Activated naive CD4-positive, alpha-beta T cell treated with anti-CD3 and anti-CD28 coated beads, Interleukin-2, amount 50 U/mL, for 16 hours (primary cell): ENCODE measurements around the gene RNF181.
A peak's percentile ranks its signal among the peaks of the same experiment; 100 is the strongest.
"Not testable (repeated sequence)": the region's sequence is repeated elsewhere in the genome, so short reads cannot be mapped to it uniquely, and the experiment has no call there.

Source experiments
- DNase-seq: peaks from one replicate; pipeline ENCODE4 v3.0.0-alpha.2; 2020

RNF181 gene, protein sequence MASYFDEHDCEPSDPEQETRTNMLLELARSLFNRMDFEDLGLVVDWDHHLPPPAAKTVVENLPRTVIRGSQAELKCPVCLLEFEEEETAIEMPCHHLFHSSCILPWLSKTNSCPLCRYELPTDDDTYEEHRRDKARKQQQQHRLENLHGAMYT

DNA sequence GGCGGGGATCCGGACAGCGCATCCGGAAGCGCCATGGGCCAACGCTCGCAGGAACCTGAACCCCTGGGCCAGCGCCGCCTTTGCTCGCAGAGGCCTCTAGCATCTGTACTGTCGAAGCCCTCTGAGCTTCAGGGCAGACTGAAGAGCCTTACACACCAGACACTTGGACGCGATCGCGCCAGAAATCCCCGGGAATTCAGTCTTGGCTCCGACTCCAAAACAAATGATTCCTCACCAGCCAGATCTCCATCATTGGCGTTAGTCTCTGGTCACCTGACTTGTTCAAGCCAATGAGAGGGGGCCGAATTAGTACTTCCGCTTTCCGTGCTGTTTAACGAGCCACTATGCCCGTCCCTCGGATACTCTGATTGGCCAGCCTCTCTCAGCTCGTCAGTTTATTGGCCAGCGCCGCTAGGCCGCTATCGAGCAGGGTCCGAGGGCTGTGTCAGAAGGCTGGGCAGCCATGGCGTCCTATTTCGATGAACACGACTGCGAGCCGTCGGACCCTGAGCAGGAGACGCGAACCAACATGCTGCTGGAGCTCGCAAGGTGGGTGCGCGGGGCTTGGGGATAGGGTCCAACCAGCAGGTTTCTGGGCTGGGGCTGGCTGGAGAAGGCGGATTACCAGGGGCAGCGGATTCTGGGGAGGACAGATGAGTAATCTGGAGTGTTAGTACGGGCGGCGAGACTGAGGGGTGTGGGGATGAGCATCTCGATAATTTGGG is at the start of gene RNF181:
Gene RNF181 (plus strand): TSS at position 445 of the 725 bp plus-strand sequence. CDS start 19 bp downstream, at position 464.
- DNase-seq = peak; percentile 88

DNA sequence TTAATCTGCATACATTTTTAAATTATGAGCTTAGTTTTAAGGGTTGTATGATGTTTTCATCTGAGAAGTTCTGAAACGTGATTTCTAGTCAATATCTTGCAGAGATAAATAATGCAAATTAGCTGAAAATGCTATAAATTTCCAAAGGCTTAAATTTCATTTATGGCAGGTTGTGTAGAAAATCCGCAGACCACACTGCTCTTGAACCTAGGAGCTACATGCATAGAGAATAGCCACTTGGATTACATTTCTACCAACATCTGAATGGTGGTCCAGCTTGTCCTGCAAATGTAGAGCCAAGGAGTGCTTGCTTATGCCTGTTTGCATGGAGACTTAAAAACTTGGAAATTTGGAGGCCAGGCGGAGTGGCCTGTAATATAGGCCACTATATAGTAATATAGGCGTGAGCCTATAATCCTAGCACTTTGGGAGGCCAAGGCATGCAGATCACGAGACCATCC is 49.7 kb upstream of the RNF181 start:
- DNase-seq = no peak

DNA sequence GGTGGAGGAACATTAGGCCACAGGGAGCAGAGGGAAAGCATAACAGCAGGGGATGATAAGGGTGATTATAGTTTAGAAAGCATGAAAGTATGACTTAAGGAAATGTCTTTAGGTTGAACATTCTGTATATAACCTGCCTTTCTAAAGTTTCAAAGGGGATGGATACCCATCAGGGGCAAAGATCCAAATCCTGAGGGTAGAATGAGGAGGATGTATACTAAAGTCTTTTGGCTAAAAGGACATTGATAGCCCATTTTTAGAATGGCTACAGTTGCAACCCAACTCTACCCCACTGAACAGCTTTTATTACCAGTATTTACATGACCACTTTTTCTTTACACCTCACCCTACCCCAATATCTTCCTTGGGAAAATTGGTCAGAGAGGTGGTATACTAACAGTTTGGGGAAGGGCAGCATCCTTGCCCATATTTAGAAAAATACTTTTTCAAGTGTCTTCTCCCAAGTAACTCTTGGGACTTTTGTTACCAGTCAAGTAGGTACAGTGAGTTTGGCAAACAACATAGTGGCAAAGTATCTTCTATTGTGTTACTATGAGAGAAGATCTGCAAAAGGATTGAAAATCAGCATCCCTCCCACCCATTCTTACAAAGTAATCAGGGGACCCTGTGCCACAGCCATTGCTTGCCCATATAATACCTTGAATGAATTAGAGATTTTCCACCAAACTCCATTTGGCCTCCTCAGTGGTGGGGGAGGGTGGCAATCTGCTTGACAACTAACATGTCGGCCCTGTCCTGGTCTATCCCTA is 48.3 kb upstream of the RNF181 start:
- no peak for DNase-seq

DNA sequence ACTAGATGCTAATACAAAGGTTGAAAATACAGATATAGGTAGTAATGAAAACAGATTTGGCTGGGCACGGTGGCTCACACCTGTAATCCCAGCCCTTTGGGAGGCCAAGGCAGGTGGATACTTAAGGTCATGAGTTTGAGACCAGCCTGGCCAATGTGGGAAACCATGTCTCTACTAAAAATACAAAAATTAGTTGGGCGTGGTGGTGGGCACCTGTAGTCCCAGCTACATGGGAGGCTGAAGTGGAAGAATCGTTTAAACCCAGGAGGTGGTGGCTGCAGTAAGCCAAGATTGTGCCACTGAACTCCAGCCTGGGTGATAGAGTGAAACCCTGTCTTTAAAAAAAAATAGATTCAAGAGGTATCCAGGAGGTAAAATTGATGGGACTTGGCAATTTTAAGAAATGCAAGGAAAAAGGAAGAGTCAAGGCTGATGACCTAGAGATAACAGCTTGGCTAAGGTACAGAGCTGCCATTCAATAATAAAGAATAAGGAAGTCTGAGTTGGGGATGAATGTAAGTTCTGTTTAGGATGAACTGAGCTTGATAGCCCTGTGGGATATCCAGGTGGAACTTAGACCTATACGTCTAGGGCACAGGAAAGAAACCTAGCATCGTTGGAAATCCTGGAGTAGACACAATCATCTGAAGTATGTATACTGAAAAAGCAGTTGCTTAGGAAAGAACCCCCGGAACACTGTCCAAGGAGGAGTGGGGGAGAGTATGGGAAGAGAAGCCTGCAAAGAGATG is 47.5 kb upstream of the RNF181 start:
- no peak for DNase-seq

DNA sequence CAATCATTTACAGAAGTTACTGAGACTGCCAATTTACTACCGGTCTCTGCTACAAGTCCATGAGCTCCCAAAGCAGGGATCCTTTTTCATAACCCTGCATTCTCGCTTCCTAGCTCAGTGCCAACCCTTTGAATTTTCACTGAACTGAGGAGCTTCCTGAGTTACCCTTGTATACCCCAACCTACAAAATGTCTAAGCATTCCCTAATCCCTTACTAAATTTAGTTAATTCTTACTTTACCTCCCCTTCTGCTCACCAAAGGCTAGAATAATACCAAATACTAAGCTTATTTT is 47.0 kb upstream of the RNF181 start:
- no peak for DNase-seq

DNA sequence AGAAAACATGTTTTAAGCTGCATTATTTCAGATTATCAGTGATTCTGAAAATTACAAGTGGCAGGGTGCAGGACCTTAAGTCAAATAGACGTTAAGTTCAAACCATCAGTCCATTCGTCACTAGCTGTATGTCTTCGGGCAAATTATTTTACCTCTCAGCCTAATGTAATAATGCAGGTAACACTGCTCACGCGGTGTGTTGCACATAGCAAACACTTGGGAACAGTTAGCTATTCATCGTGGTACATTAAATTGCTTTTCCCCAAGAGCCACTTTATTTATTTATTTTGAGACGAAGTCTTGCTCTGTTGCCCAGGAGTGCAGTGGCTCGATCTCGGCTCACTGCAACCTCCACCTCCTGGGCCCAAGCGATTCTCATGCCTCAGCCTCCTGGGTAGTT is 46.5 kb upstream of the RNF181 start:
- no peak for DNase-seq

DNA sequence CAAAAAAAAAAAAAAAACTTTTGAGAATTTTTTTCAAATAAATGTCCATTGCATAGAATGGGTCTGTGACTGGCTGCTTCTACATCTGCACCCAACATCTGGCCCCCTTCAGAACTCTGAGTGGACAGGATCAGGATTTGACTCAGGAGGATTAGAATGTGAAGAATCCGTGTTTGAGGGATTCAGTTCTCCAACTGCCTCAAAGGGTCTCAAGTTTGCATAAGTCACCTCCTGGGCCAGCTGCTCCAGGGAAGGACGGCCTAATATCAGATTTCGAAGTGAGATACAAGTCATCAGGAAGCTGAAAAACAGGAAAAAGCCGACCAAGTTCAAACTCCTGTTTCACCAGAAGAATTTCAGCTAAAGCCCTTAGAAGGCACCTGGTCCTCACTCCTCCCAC is 45.7 kb upstream of the RNF181 start:
- DNase-seq = no peak

DNA sequence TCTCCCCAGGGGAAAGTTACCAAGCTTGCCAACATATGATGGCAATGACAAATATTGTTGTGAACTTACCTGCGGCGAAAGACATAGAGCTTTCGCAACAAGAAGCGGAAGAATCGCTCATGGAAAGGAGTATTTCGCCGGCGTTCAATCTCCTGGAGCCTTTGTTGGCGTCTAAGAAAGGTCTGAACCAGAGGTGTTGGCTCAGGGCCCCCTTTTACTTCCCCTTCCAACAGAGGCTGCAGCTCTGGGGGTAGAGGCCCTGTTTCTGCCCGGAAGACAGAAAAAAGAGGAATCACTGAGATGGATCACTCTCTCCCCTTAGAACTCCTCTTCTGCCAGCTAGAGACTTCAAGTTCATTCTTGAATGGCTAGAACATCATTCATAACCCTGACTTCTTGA is 45.1 kb upstream of the RNF181 start:
- DNase-seq = no peak

DNA sequence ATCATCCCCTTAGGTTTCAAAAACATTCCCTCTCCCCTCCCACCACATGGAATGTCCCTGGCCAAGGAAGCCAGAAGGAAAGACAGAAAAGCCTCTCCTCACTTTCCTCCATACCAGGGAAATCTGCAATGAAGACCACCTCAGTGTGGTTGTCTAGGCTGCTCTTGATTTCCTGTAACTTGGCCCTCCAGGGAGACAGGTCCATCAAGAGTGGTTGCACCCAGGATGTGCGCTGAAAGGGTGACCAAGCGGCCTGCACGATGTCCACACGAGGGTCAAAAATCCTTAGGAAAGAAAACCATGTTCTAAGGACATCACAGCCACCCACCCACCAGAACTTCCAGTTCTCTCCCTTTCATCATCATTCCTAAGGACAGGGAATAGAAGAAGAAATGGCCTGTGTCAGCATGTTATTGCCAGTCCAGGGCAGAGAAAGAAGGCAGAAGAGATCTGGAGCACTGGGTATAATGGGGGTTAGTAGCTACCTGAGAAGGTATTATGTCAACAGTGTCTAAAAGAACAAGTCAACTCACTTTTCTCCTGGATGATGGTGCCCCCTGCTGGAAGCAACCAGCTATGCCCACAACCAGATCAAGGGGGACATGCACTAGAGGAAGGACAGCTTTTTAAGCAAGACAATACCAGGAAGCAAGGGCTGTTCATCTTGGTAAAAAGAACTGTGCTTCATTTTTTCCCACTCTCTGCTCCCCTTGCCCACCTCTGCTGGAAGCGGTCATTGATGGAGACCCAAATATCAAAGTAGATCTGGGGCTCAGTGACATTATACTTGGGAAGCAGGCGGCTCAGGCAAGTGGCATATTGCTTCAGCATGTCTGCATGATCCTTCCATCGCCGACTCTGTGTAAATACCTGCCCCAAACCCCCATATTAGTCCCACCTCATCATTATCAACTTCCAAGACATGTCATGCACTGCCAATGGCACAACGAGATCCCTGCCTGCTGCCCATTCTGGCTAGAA is 43.6 kb upstream of the RNF181 start:
- peak; percentile 85 for DNase-seq

DNA sequence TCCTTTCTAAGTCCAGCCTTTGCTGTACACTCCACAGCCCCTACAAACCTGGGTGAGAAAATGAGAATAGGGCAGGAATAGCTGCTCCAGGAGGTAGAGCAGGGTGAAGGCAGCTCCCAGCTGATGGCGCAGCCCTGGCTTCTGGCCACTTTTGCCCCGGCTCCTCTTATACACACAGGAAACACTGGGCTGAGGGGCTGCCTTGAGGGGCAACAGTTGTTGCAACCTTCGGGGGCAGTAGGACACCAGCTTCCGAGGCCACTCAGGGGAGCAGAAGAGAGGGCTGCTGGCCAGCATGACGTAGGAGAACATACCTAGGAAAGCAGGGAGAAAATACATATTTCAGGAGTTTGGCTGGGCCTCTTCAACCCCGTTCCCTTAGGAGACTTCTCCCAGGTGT is 42.4 kb upstream of the RNF181 start:
- DNase-seq = no peak

DNA sequence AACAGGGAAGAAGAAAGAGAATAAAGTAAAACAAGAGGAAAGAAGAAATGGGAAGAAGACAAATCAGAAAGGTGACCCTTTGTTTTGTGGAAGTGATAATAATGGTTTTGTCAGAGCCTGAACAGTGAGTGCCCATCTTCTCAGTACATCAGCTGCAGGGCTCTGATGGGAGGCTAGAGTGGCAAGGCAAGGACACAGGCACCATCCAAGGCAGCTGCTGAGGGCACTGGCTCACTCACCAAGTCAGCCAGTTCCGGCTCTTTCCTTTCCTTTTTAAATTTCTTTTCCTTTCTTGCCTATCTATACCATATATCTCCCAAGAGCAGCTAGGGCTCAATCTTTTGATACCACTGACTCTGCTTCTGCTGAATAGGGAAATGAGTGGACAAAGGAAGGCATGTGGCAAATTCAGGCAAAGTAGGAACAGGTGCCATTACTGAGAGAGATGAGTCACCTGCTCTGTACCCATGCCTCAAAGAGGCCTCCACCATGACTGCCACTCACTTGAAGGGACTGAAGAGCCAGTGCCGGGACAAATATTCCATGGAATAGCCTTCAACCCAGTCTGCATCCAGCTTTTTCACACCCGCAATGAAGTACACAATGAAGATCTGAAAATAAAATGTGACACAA is 40.4 kb upstream of the RNF181 start:
- DNase-seq = no peak

DNA sequence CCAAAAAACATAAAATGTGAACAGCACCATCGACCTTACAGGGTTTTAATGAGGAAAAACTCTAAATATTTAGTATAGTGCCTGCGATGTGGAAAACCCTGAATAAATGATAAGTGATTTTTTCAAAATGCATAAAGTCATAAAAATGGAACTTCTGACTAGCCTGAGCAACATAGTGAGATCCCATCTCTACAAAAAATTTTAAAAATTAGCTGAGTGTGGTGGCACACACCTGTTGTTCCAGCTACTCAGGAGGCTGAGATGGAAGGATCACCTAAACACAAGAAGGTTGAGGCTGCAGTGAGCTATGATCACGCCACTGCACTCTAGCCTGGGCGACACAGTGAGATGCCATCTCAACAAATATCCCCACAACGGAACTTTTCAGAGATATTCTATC is 38.4 kb upstream of the RNF181 start:
- DNase-seq = no peak

DNA sequence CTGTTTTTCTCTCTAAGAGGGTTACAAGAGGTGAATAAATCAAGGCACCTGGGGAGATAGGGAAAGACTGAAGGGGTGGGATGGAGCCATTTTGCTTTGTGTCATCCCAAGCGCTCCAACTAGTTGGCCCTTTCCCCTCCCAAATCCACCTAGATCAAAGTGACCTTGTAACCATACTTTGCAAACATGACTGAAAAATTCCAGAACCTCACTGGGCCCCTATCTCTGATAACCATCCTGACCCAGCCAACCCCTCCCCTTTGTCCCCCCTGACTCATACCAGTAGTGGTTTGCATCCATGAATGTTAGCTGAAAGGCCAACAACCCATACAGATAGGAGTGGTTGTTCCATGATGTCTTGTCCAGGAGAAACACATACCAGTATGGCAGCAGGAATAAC is 37.4 kb upstream of the RNF181 start:
- no peak for DNase-seq

DNA sequence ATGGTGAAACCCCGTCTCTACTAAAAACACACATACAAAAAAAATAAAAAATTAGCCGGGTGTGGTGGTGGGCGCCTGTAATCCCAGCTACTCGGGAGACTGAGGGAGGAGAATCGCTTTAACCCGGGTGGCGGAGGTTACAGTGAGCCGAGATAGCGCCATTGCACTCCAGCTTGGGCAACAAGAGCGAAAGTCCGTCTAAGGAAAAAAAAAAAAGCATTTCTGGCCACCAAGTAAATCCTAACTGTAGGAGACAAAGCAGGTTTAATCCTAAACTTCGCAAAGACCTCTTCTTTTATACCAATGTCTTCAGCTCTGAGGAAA is 35.2 kb upstream of the RNF181 start:
- not testable (repeated sequence) for DNase-seq

DNA sequence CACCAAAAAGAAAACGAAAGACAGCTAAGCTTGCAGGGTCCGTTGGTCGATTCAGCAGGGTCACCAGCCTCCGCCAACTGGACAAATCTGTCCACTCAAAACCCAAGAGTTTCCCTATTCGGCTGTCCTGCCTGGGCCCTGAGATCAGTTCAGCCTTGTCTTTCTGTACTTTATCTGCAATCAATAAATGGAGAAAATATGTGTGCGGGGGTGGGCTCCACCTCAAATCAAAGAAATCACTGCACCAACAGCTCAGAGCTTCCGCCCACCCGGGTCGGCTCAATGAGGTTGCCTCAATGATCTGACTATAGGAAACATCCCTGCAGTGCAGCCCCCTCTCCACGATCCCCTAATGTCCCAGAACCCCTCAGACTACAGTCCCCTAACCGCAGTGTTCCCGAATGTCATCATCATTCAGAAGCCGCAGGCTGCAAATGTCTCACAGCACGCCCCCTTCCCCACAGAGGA is 34.7 kb upstream of the RNF181 start:
- DNase-seq = peak; percentile 39

DNA sequence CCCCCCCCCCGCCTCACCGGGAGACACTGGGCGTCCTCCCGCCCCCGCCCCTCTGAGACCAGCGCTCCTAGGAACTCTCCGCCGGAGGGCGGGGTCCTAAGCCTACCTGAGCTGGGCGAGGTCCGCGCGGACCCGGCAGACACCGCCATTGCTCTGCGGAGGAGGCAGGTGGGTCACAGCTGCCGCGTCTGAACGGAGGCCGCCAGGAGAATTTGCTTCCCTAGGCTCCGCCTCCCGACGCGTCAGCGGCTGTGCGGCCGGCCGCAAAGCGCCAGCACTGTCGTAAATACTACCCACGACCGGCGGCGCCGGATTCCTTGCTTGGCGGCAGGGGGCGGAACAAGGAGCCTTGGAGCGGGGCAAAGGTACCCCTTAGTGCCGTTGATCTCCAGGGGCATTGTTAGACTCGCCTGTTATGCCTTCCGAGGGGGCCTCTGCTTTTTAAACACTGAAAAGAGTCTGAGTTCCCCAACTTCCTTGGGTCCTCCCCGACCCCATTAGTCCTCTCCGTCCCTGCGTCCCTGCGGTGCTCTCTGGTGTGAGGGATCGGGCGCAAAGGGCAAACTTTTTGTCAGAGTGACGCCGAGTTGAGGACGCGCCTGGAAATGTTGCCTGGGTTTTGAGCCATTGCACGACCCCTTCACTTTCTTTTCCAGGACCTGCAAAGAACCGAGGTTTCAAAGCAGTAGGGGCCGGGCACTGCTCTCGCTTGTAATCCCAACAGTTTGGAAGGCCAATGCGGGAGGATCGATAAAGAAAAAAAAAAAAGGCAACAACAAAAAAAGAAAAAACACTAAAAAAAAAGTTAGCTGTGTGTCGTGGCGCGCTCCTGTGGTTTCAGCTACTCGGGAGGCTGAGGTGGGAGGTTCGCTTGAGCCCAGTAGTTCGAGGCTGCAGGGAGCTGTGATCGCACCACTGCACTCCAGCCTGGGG is 34.0 kb upstream of the RNF181 start, which contains the start of gene GGCX:
Gene GGCX (minus strand): TSS at position 214 of the 933 bp plus-strand sequence. CDS start 65 bp downstream, at position 149.
- peak; percentile 95 for DNase-seq

DNA sequence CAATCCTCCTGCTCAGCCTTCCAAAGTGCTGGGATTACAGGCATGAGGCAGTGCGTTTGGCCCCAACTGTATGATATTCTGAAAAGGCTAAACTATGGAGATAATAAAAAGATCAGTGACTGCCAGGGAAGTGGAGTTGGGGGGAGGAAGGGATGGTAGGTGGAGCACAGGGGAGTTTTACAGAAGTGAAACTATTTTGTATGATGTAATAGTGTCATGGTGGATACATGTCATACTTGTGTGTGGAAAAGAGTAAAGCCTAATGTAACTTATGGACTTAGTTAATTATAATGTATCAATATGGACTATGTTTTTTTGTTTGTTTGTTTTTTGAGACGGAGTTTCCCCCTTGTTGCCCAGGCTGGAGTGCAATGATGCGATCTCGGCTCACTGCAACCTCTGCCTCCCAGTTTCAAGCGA is 31.4 kb upstream of the RNF181 start:
- no peak for DNase-seq

DNA sequence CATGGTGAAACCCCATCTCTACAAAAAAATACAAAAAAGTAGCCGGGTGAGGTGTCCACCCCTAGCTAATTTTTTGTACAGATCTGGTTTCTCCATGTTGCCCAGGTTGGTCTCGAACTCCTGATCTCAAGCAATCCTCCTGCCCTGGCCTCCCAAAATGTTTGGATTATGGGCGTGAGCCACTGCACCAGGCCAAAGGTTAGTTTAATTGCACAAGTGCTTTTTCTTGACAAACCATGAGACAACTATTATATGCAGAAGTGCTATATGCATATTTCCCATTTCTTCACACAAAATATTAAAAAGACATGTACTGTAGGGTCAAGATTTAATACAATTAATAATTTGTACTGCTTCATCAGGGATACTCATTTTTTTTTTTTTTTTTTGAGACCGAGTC is 29.3 kb upstream of the RNF181 start:
- DNase-seq = no peak

DNA sequence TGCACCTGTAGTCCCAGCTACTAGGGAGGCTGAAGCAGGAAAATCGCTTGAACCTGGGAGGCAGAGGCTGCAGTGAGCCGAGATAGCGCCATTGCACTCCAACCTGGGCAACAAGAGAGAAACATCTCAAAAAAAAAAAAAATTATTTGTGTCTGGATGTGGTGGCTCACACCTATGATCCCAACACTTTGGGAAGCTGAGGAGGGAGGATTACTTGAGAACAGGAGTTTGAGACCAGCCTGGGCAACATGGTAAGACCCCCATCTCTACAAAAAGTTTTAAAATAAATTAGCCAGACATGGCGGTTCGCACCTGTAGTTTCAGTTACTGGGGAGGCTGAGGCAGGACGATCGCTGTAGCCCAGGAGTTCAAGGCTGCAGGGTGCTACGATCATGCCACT is 19.8 kb upstream of the RNF181 start:
- no peak for DNase-seq

DNA sequence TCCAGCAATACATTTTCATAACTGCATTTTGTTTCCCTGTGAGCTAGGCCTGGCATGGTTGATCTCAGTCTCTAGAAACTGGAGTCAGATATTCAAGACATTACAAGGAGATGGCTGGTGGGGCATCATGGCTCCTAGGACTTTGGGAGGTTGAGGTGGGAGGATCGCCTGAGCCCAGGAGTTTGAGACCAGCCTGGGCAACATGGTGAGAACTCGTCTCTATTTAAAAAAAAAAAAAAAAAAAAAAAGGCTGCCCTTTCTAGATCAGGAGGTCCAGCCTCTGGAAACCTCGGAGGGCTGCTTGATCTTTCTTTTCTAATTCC is 18.5 kb upstream of the RNF181 start:
- DNase-seq = no peak
